Measurements from ENCODE around the gene ADAMTS17. TPM values are rescaled to one million over a fixed set of nuclear protein-coding genes. Genes with fewer than 3 reads are reported as not detected.
A peak's percentile ranks its signal among the peaks of the same experiment; 100 is the strongest.

Gene ADAMTS17
- total and polyA plus RNA-seq, 3 experiments from 2014 or later: 1.2 to 2.3 (median 1.9) TPM

DNA sequence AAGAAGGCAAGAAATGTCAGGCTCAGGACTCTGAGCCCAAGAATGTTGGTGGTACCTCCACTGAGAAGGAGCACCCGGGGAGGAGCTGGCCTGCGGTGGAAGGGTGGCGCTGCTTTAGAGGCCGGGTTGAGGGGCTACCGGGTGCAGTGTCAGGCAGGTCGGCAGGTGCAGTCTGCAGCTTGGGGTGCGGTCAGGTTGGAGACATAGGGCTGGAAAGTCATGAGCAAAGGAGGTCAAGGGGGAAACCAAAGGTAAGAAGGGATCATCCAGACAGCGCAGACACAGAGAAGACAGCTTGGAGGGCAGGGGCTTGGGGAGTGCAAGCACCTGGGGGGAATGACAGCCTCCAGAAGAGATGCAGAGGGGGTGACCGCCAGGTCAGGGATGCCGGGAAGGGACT is 334.2 kb downstream of the ADAMTS17 start:
- H3K4me3 ChIP-seq (ENCODE audit: low read length): no peak overlapping the region
- no peaks in the 10 kb centered on the region for H3K9me3 ChIP-seq (ENCODE audit: low read length)
- ChIA-PET CTCF (no interaction called here), POLR2A (no interaction called here)
- H3K9me3 Mint-ChIP-seq: no peaks in the 10 kb centered on the region
- H3K27ac Mint-ChIP-seq: no peak overlapping the region
- no peak for DNase-seq
- H3K27me3 ChIP-seq (ENCODE audit: insufficient read depth, low read length, poor library complexity, severe bottlenecking): no peaks in the 10 kb centered on the region
- no peaks in the 10 kb centered on the region for H3K4me1 Mint-ChIP-seq
- peaks cover 3 to 5% (median 4%) of the 10 kb centered on the region in 3 donors for H3K36me3 Mint-ChIP-seq
- no peak overlapping the region for H3K27ac ChIP-seq (ENCODE audit: low read depth, low read length)
- H3K4me3 Mint-ChIP-seq: no peak overlapping the region
- H3K4me1 ChIP-seq (ENCODE audit: insufficient read depth, low read length): no peaks in the 10 kb centered on the region
- no peaks in the 10 kb centered on the region for H3K27me3 Mint-ChIP-seq
- no peaks in the 10 kb centered on the region for H3K36me3 ChIP-seq (ENCODE audit: insufficient read depth, low read length)

DNA sequence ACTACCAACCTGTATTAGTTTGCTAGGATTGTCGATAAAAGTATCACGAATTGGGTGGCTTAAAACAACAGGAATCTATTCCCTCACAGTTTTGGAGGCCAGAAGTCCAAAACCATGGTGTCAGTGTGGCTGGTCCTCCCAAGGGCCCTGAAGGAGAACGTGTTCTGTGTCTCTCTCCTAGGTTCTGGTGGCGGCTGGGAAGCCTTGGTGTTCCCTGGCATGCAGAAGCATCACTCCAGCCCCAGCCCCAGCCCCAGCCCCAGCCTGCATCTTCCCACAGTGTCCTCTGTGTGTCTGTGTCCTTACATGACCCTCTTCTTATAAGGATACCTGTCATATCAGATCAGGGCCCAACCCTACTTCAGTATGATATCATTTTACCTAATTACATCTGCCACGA is 336.1 kb downstream of the ADAMTS17 start:
- H3K36me3 Mint-ChIP-seq: peaks cover 3 to 5% (median 4%) of the 10 kb centered on the region in 3 donors
- H3K4me3 Mint-ChIP-seq: no peak overlapping the region

DNA sequence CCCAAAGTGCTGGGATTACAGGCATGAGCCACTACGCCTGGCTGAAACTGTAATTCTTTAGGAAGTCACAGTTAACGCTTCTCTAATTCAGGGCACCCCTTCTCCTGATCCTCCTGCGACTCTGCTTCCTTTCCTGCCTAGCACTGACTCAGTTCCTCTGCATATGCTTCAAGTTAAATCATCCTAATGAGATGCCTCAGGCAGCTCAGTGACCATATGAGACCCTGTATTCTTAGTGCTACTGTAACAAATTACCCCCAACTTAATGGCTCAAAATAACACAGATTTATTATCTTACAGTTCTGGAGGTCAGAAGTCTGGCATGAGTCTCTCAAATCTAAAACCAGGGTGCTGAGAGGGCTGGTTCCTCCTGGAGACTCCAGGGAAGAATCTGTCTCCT is 336.8 kb downstream of the ADAMTS17 start:
- Mint-ChIP-seq H3K4me3 (no peak overlapping the region), H3K27me3 (no peaks in the 10 kb centered on the region), H3K4me1 (no peaks in the 10 kb centered on the region), H3K9me3 (no peaks in the 10 kb centered on the region), H3K36me3 (peaks cover 3 to 5% (median 4%) of the 10 kb centered on the region in 3 donors), H3K27ac (peak overlapping the region in 1 of 8 donors; percentile 81)
- DNase-seq: no peak
- Histone ChIP-seq H3K4me1 (ENCODE audit: insufficient read depth, low read length) (no peaks in the 10 kb centered on the region), H3K4me3 (ENCODE audit: low read length) (no peak overlapping the region), H3K27me3 (ENCODE audit: insufficient read depth, low read length, poor library complexity, severe bottlenecking) (no peaks in the 10 kb centered on the region), H3K36me3 (ENCODE audit: insufficient read depth, low read length) (no peaks in the 10 kb centered on the region), H3K27ac (ENCODE audit: low read depth, low read length) (no peak overlapping the region), H3K9me3 (ENCODE audit: low read length) (no peaks in the 10 kb centered on the region)
- CTCF ChIA-PET: no interaction called here
- POLR2A ChIA-PET: no interaction called here

More for the DNA sequence above, 336.1 kb downstream of the ADAMTS17 start:
- H3K27me3 ChIP-seq (ENCODE audit: insufficient read depth, low read length, poor library complexity, severe bottlenecking): no peaks in the 10 kb centered on the region
- H3K4me1 ChIP-seq (ENCODE audit: insufficient read depth, low read length): no peaks in the 10 kb centered on the region
- H3K9me3 ChIP-seq (ENCODE audit: low read length): no peaks in the 10 kb centered on the region
- no peaks in the 10 kb centered on the region for H3K36me3 ChIP-seq (ENCODE audit: insufficient read depth, low read length)
- no peaks in the 10 kb centered on the region for H3K4me1 Mint-ChIP-seq
- no peaks in the 10 kb centered on the region for H3K27me3 Mint-ChIP-seq
- no peak overlapping the region for H3K4me3 ChIP-seq (ENCODE audit: low read length)
- CTCF ChIA-PET: no interaction called here
- H3K27ac Mint-ChIP-seq: no peak overlapping the region
- no peak overlapping the region for H3K27ac ChIP-seq (ENCODE audit: low read depth, low read length)
- POLR2A ChIA-PET: no interaction called here
- no peak for DNase-seq
- no peaks in the 10 kb centered on the region for H3K9me3 Mint-ChIP-seq

- H3K4me3 Mint-ChIP-seq: no peak overlapping the region
- no peaks in the 10 kb centered on the region for H3K4me1 ChIP-seq (ENCODE audit: insufficient read depth, low read length)
- H3K4me3 ChIP-seq (ENCODE audit: low read length): no peak overlapping the region
- DNase-seq: no peak
- no peak overlapping the region for H3K27ac ChIP-seq (ENCODE audit: low read depth, low read length)
- H3K27ac Mint-ChIP-seq: no peak overlapping the region
- H3K27me3 ChIP-seq (ENCODE audit: insufficient read depth, low read length, poor library complexity, severe bottlenecking): no peaks in the 10 kb centered on the region
- no peaks in the 10 kb centered on the region for H3K27me3 Mint-ChIP-seq
- POLR2A ChIA-PET: no interaction called here
- H3K9me3 ChIP-seq (ENCODE audit: low read length): no peaks in the 10 kb centered on the region
- H3K36me3 Mint-ChIP-seq: peaks cover 3 to 5% (median 4%) of the 10 kb centered on the region in 3 donors
- CTCF ChIA-PET: no interaction called here
- no peaks in the 10 kb centered on the region for H3K36me3 ChIP-seq (ENCODE audit: insufficient read depth, low read length)
- no peaks in the 10 kb centered on the region for H3K9me3 Mint-ChIP-seq
- H3K4me1 Mint-ChIP-seq: no peaks in the 10 kb centered on the region
These were observed 338.8 kb downstream of the ADAMTS17 start for GRCh38 chr15:100002787-100003536.

DNA sequence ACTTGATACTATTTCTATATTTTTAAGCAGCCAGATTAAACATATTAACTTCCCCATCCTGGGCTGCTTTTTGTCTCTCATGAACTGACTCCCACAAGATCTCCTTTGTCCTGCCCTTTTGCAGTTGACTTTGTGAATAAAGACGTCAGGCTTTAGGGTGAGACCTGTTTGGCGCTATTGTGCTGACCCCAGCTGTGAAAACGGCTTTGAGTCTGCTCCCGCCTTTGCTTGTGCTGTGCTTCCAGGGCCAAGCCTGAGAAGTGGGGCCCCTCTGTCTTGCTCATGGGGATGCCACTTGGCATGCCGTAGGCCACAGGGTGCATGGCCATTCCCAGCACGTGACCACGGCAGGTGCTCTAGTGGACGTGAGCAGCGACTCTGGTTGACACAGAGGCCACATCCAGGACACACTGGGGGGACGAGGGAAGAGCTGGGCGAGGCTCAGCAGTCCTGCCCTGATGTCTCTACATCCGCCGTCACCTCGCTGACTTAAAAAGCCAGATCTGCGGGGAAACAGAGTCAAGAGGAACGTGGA is 339.6 kb downstream of the ADAMTS17 start:
- H3K4me3 Mint-ChIP-seq: no peak overlapping the region
- Histone ChIP-seq H3K4me3 (ENCODE audit: low read length) (no peak overlapping the region), H3K27ac (ENCODE audit: low read depth, low read length) (no peak overlapping the region), H3K36me3 (ENCODE audit: insufficient read depth, low read length) (no peaks in the 10 kb centered on the region), H3K4me1 (ENCODE audit: insufficient read depth, low read length) (no peaks in the 10 kb centered on the region), H3K27me3 (ENCODE audit: insufficient read depth, low read length, poor library complexity, severe bottlenecking) (no peaks in the 10 kb centered on the region), H3K9me3 (ENCODE audit: low read length) (no peaks in the 10 kb centered on the region)
- H3K4me1 Mint-ChIP-seq: no peaks in the 10 kb centered on the region
- no peaks in the 10 kb centered on the region for H3K9me3 Mint-ChIP-seq
- ChIA-PET CTCF (no interaction called here), POLR2A (no interaction called here)
- H3K27ac Mint-ChIP-seq: no peak overlapping the region
- H3K27me3 Mint-ChIP-seq: no peaks in the 10 kb centered on the region
- no peak for DNase-seq
- H3K36me3 Mint-ChIP-seq: peaks cover 3 to 5% (median 4%) of the 10 kb centered on the region in 3 donors

DNA sequence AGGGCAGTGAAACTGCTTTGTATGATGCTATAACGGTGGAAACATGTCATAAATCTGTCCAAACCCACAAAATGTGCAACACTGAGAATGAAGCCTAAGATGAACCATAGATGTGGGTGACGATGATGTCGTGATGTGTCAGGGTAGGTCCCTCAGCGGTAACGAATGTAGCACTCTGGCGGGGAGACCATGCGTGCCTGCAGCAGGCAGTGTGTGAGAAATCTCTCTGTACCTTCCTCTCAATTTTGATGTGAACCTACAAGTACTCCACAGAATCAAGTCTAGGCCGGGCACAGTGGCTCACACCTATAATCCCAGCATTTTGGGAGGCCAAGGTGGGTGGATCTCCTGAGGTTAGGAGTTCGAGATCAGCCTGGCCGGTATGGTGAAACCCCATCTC is 340.4 kb downstream of the ADAMTS17 start:
- no peaks in the 10 kb centered on the region for H3K9me3 ChIP-seq (ENCODE audit: low read length)
- H3K4me1 Mint-ChIP-seq: no peaks in the 10 kb centered on the region
- H3K27me3 Mint-ChIP-seq: no peaks in the 10 kb centered on the region
- no peak overlapping the region for H3K4me3 Mint-ChIP-seq
- H3K27ac ChIP-seq (ENCODE audit: low read depth, low read length): no peak overlapping the region
- H3K27me3 ChIP-seq (ENCODE audit: insufficient read depth, low read length, poor library complexity, severe bottlenecking): no peaks in the 10 kb centered on the region
- H3K4me1 ChIP-seq (ENCODE audit: insufficient read depth, low read length): no peaks in the 10 kb centered on the region
- H3K27ac Mint-ChIP-seq: no peak overlapping the region
- peaks cover 3 to 7% (median 5%) of the 10 kb centered on the region in 3 donors for H3K36me3 Mint-ChIP-seq
- H3K9me3 Mint-ChIP-seq: no peaks in the 10 kb centered on the region
- POLR2A ChIA-PET: no interaction called here
- H3K36me3 ChIP-seq (ENCODE audit: insufficient read depth, low read length): no peaks in the 10 kb centered on the region
- CTCF ChIA-PET: no interaction called here
- no peak for DNase-seq
- no peak overlapping the region for H3K4me3 ChIP-seq (ENCODE audit: low read length)

DNA sequence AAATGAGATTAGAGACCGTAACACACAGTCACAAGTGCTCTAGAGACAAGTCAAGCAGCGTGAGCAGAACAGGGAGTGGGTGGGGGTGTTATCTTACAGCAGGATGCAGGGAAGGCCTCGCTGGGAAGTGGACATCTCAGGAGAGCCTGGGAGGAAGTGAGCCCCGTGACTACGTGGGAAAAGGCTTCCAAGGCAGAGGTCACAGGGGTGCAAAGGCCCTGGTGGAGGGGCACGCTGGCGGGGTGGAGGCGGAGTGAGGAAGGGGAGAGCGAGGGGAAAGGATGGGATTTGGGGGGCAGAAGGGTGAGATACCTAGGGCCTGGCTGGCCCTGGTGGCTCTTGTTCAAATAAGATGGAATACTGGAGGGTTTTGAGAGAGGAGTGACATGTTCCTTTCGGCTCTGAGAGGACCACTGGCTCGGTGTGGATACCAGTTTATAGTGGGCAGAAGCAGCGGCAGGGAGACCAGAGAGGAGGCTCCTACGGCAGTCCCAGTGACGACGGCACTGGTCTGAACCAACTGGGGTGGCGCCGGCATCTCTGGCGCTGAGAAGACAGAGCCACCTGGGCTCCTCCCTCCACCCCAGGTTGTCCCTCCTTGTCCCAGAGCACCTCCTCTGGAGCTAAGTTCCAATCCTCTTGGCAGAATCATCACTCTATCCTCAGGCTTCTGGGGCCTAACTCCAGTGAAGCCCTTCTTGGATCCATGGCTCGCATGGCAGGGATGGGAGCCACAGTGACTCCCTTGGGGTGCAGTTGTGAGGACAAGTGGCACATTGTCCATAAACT is 342.3 kb downstream of the ADAMTS17 start:
- Mint-ChIP-seq H3K36me3 (peaks cover 3 to 12% (median 5%) of the 10 kb centered on the region in 3 donors), H3K27me3 (no peaks in the 10 kb centered on the region), H3K27ac (no peak overlapping the region), H3K4me1 (no peaks in the 10 kb centered on the region), H3K9me3 (no peaks in the 10 kb centered on the region), H3K4me3 (no peak overlapping the region)
- POLR2A ChIA-PET: no interaction called here
- no peak for DNase-seq
- Histone ChIP-seq H3K27me3 (ENCODE audit: insufficient read depth, low read length, poor library complexity, severe bottlenecking) (no peaks in the 10 kb centered on the region), H3K27ac (ENCODE audit: low read depth, low read length) (no peak overlapping the region), H3K36me3 (ENCODE audit: insufficient read depth, low read length) (no peaks in the 10 kb centered on the region), H3K9me3 (ENCODE audit: low read length) (no peaks in the 10 kb centered on the region), H3K4me1 (ENCODE audit: insufficient read depth, low read length) (no peaks in the 10 kb centered on the region), H3K4me3 (ENCODE audit: low read length) (no peak overlapping the region)
- CTCF ChIA-PET: interaction anchor here (1.4 kb wide), 1 partner anchor 16 kb away, joined by 3 read pairs; no protein-coding TSS in a partner anchor

DNA sequence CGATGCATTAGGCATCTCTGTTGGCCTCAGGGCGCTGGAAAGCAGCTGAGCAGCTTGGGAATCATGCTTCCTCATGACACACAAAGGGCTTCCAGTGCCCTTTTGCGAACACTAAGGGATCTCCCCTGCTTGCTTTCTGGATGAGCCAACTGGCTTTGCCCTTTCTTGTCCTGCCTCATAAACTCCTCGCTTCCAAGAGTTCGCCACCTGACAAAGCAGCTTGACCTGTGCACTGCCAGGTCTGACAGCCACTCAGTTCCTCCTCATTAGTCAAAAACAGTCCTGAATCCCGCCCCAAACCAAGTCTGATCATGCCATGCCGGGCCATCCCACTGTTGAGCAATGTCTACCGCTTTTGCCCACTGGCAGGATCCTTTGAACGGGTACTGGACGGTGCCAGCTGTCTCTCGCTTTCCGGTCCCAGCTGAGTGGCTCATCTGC is 343.1 kb downstream of the ADAMTS17 start:
- Histone ChIP-seq H3K27ac (ENCODE audit: low read depth, low read length) (no peak overlapping the region), H3K4me1 (ENCODE audit: insufficient read depth, low read length) (no peaks in the 10 kb centered on the region), H3K36me3 (ENCODE audit: insufficient read depth, low read length) (no peaks in the 10 kb centered on the region), H3K9me3 (ENCODE audit: low read length) (no peaks in the 10 kb centered on the region), H3K4me3 (ENCODE audit: low read length) (no peak overlapping the region), H3K27me3 (ENCODE audit: insufficient read depth, low read length, poor library complexity, severe bottlenecking) (no peaks in the 10 kb centered on the region)
- ChIA-PET POLR2A (no interaction called here), CTCF (interaction anchor here (1.4 kb wide), 1 partner anchor 15 kb away, joined by 3 read pairs; no protein-coding TSS in a partner anchor)
- Mint-ChIP-seq H3K9me3 (no peaks in the 10 kb centered on the region), H3K4me3 (no peak overlapping the region), H3K27me3 (no peaks in the 10 kb centered on the region), H3K4me1 (no peaks in the 10 kb centered on the region), H3K36me3 (peaks cover 2 to 10% (median 3%) of the 10 kb centered on the region in 3 donors), H3K27ac (no peak overlapping the region)
- no peak for DNase-seq
